Neutrophil (primary cell): ENCODE measurements around the gene KIAA1328.
"Not testable (repeated sequence)": the region's sequence is repeated elsewhere in the genome, so short reads cannot be mapped to it uniquely, and the experiment has no call there.

Experiments
- H3K27ac ChIP-seq: fragments of 200-600 bp; sonication (generic); 2 replicates; pipeline ENCODE4 v1.5.1; 2016; ENCODE audit warnings: mild to moderate bottlenecking, moderate library complexity
- H3K27me3 ChIP-seq: fragments of 200-600 bp; sonication (generic); 2 replicates; pipeline ENCODE4 v1.6.0; 2016; ENCODE audit warnings: mild to moderate bottlenecking
- H3K36me3 ChIP-seq: fragments of 200-600 bp; sonication (generic); 2 replicates; pipeline ENCODE4 v1.5.1; 2017
- H3K4me1 ChIP-seq, 2 experiments: fragments of 200-600 bp in 1 of 2; sonication (generic) in 1 of 2; 1 replicate in 1 of 2; 2 replicates in 1 of 2; pipeline versions ENCODE4 v1.5.1 to v1.6.1; 2013 to 2016; ENCODE audit warnings: low read depth in 1 of 2, low read length in 1 of 2, mild to moderate bottlenecking in 1 of 2, moderate library complexity in 1 of 2; ENCODE audit not compliant: control insufficient read depth in 1 of 2, insufficient read depth in 1 of 2
- H3K4me3 ChIP-seq, 2 experiments: fragments of 200-600 bp in 1 of 2; sonication (generic) in 1 of 2; 1 replicate in 1 of 2; 2 replicates in 1 of 2; pipeline ENCODE4 v1.5.1; 2013 to 2016; ENCODE audit warnings: low read depth in 1 of 2, low read length in 1 of 2, mild to moderate bottlenecking in 1 of 2, moderate library complexity in 1 of 2
- H3K9me3 ChIP-seq: fragments of 200-600 bp; sonication (generic); 2 replicates; pipeline ENCODE4 v1.5.1; 2016
- TF ChIP-seq, protein P1 (sequence below): fragments of 200-600 bp; sonication (generic); IDR thresholded peaks from 2 replicates; pipeline ENCODE4 v1.5.1; 2016; ENCODE audit warnings: antibody characterized with exemption

The KIAA1328 gene

DNA sequence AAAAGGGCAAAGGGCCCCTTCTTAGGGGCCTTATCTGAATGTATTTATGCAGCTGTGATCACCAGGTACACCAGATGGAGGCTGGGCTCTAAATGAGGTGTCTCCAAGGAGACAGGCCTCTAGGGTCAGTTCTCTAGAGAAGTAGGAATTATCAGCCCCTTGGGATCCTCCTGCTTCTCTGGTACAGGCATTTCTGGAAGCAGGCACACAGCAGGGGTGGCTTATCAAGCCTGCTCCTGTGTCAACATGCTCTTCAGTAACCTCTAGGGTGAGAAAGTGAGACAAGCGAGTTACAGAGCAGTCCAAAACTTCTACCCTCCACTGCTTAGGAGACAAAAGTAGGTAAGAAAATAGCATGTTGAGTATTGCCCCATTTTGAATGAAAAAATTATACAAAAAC, 13.9 kb upstream of the KIAA1328 start:
- no peak overlapping the region for H3K4me3 ChIP-seq
- peaks cover 25% of the 10 kb centered on the region for H3K36me3 ChIP-seq
- no peaks in the 10 kb centered on the region for H3K4me1 ChIP-seq
- no peaks in the 10 kb centered on the region for H3K27me3 ChIP-seq
- H3K27ac ChIP-seq = no peak overlapping the region
- no peaks in the 10 kb centered on the region for H3K9me3 ChIP-seq
- TF ChIP-seq, protein P1, sequence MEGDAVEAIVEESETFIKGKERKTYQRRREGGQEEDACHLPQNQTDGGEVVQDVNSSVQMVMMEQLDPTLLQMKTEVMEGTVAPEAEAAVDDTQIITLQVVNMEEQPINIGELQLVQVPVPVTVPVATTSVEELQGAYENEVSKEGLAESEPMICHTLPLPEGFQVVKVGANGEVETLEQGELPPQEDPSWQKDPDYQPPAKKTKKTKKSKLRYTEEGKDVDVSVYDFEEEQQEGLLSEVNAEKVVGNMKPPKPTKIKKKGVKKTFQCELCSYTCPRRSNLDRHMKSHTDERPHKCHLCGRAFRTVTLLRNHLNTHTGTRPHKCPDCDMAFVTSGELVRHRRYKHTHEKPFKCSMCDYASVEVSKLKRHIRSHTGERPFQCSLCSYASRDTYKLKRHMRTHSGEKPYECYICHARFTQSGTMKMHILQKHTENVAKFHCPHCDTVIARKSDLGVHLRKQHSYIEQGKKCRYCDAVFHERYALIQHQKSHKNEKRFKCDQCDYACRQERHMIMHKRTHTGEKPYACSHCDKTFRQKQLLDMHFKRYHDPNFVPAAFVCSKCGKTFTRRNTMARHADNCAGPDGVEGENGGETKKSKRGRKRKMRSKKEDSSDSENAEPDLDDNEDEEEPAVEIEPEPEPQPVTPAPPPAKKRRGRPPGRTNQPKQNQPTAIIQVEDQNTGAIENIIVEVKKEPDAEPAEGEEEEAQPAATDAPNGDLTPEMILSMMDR = no peak

DNA sequence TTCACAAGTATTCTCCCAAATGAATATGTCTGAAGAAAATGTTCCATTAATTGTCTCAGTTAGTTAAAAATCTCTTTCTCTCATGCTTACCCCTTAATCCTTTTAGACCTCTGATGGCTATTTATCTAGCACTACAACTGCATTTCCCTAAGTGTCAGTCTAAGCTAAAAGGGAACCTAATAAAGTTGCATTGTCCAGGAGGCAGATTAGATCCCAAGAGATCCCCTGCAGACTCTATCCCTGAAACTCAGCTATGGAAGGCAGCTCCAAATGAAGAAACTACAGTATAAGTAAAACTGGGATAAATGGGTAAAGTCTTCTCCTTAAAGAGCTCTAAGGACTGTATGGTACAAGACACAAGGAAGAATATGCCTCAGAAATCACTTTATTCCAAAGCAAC, 12.8 kb upstream of the KIAA1328 start:
- H3K27ac ChIP-seq, H3K4me3 ChIP-seq, H3K9me3 ChIP-seq, H3K4me1 ChIP-seq, H3K27me3 ChIP-seq: not testable (repeated sequence)
- peaks cover 25% of the 10 kb centered on the region for H3K36me3 ChIP-seq

DNA sequence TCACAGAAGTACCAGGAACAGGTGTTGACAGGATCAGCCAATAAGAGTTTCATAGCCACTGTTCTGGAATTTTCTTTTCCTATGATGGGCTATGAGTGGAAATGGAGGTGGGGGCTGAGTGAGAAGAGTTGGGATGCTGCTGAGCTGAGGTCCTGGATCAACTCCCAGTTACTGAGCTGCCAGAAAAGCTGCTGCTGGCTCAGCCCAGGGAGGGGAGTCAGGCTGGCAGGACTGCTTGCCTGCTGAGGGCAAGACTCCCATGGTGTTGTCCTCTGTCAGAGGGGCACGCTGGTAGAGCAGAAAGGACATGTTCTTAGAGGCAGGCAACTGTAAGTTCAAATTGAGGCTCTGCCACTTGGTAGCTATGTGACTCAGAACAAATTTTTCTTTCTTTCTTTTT, 11.9 kb upstream of the KIAA1328 start:
- H3K4me3 ChIP-seq = no peak overlapping the region
- no peaks in the 10 kb centered on the region for H3K9me3 ChIP-seq
- H3K27ac ChIP-seq = no peak overlapping the region
- TF ChIP-seq, protein P1 = no peak
- H3K36me3 ChIP-seq = peaks cover 25% of the 10 kb centered on the region
- no peaks in the 10 kb centered on the region for H3K27me3 ChIP-seq
- no peaks in the 10 kb centered on the region for H3K4me1 ChIP-seq

DNA sequence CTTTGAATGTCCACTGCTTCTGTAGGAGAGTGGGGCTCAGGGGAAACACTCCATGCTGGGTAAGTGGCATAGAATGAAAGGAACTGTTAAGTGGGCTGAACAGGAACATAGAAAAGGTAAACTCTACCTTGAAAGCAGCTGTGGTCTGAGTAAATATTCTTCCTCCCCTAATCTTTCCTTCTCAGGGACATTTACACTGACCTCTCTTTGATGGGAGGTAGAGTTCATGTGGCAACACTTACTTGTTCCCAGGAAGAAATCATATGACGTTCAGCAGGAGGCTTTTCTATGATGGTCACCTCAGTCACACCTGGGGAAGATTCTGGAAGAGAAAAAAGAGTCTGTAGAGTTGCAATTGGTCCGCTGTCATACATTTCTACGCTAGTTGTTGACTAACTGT, 10.3 kb upstream of the KIAA1328 start:
- Histone ChIP-seq H3K4me3 (no peak overlapping the region), H3K9me3 (no peaks in the 10 kb centered on the region), H3K36me3 (peaks cover 25% of the 10 kb centered on the region)

DNA sequence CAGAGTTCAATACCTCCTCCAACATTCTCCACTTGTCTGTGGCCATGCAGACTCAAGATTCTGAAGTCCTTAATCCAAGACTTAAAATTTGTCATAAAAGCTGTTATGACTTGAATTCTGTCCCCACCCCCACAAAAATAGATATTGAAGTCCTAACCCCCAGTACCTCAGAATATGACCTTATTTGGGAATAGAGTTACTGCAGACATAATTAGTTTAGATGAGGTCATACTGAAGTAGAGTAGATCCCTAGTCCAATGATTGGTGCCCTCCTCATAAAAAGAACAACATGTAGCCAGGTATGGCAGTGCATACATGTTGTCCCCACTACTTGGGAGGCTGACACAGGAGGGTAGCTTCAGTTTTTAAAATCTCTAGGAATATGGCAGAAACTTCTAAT, 9.3 kb upstream of the KIAA1328 start:
- TF ChIP-seq, protein P1 = no peak

More for the DNA sequence above, 10.3 kb upstream of the KIAA1328 start:
- H3K27me3 ChIP-seq = no peaks in the 10 kb centered on the region
- no peaks in the 10 kb centered on the region for H3K4me1 ChIP-seq
- H3K27ac ChIP-seq = no peak overlapping the region
- TF ChIP-seq, protein P1 = no peak

DNA sequence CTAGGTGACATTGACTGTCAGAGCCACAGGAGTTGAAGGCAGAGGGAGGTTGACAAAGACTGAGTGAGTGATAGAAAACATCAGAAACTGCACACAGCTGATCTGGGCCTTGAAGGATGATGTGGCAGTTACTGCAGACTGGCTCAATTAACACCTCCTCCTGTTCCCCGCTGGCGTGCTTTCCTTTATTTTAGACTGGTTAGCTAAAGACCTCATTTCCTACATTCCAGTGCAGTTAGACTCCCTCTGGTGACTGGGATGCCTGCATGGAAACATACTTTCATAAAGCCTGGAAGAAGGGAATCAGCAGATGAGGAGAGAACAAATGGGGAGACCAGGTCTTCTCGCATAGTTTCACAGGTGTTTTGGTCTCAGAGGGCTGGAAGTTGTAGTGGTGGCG, 7.2 kb upstream of the KIAA1328 start:
- no peak overlapping the region for H3K27ac ChIP-seq
- no peak overlapping the region for H3K4me3 ChIP-seq
- no peaks in the 10 kb centered on the region for H3K4me1 ChIP-seq
- no peaks in the 10 kb centered on the region for H3K9me3 ChIP-seq
- peaks cover 11% of the 10 kb centered on the region for H3K36me3 ChIP-seq
- TF ChIP-seq, protein P1 = no peak
- H3K27me3 ChIP-seq = no peaks in the 10 kb centered on the region

More for the DNA sequence above, 9.3 kb upstream of the KIAA1328 start:
- Histone ChIP-seq H3K36me3 (peaks cover 25% of the 10 kb centered on the region), H3K27ac (no peak overlapping the region), H3K27me3 (no peaks in the 10 kb centered on the region), H3K9me3 (no peaks in the 10 kb centered on the region), H3K4me3 (no peak overlapping the region), H3K4me1 (no peaks in the 10 kb centered on the region)
